ENCODE results near the gene CTXND2. TPM values are rescaled to one million over a fixed set of nuclear protein-coding genes. Genes with fewer than 3 reads are reported as not detected.

The CTXND2 gene
- polyA plus RNA-seq, 1 of the 3 experiments (the other 2 are of a cell fraction), result not detected

- Histone ChIP-seq H3K4me3 (ENCODE audit: low read depth in 2 of 2, low read length in 1 of 2) (no peak overlapping the region), H3K36me3 (replicated peaks in 1 of 2; ENCODE audit: control insufficient read depth in 1 of 2, insufficient read depth in 2 of 2, low read length in 1 of 2) (no peaks in the 10 kb centered on the region), H4K20me1 (ENCODE audit: insufficient read depth) (no peaks in the 10 kb centered on the region), H3K9ac (no peak overlapping the region), H3K27me3 (ENCODE audit: insufficient read depth) (no peaks in the 10 kb centered on the region), H3K27ac (ENCODE audit: low read depth in 2 of 2, low read length in 1 of 2) (no peak overlapping the region), H3K79me2 (ENCODE audit: insufficient read depth) (no peaks in the 10 kb centered on the region), H3F3A (replicated peaks; ENCODE audit: insufficient read depth) (no peaks in the 10 kb centered on the region), H3K9me3 (no peaks in the 10 kb centered on the region), H2AFZ (ENCODE audit: low read depth) (no peak overlapping the region), H3K9me2 (no peaks in the 10 kb centered on the region), H3K4me2 (no peak overlapping the region), H3K4me1 (ENCODE audit: control insufficient read depth in 1 of 2, insufficient read depth in 2 of 2, low read depth in 1 of 2, low read length in 1 of 2) (no peaks in the 10 kb centered on the region)
- no peak for DNase-seq
- ChIA-PET CTCF (interaction anchor here (3.0 kb wide), 1 partner anchor 15 kb away, joined by 10 read pairs; no protein-coding TSS in a partner anchor), POLR2A (no interaction called here)
- 70% methylated on average over 2 of the region's 2 CpGs for WGBS (ENCODE audit: low lambda C conversion rate)
- TF ChIP-seq, protein P1, sequence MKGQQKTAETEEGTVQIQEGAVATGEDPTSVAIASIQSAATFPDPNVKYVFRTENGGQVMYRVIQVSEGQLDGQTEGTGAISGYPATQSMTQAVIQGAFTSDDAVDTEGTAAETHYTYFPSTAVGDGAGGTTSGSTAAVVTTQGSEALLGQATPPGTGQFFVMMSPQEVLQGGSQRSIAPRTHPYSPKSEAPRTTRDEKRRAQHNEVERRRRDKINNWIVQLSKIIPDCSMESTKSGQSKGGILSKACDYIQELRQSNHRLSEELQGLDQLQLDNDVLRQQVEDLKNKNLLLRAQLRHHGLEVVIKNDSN (IDR thresholded peaks at IDR 0.05; ENCODE audit: borderline replicate concordance, low read depth), result no peak
- TF ChIP-seq RFX5 (IDR thresholded peaks at IDR 0.05; ENCODE audit: low read length) (no peak), SIN3A (IDR thresholded peaks at IDR 0.05; ENCODE audit: borderline replicate concordance, low read depth, low read length) (no peak), TCF12 (IDR thresholded peaks at IDR 0.05) (no peak), GATA2 (CRISPR knock-in tag; IDR thresholded peaks at IDR 0.05) (no peak), YY1 (IDR thresholded peaks at IDR 0.05; ENCODE audit: low read depth) (no peak), FOSL2 (IDR thresholded peaks at IDR 0.05; ENCODE audit: borderline replicate concordance, low read depth) (no peak), FOXM1 (IDR thresholded peaks at IDR 0.05; ENCODE audit: low read depth) (no peak), TAF1 (IDR thresholded peaks at IDR 0.05; ENCODE audit: borderline replicate concordance, low read depth, low read length) (no peak)
Measured at GRCh38 chr1:150906813-150907212, 19.9 kb downstream of the CTXND2 start.

- no peak overlapping the region for H3K9ac ChIP-seq
- no peak overlapping the region for H2AFZ ChIP-seq (ENCODE audit: low read depth)
- 59% methylated on average over 4 of the region's 4 CpGs for WGBS (ENCODE audit: low lambda C conversion rate)
- no peak overlapping the region for H3K27ac ChIP-seq (ENCODE audit: low read depth in 2 of 2, low read length in 1 of 2)
- H3F3A ChIP-seq (replicated peaks; ENCODE audit: insufficient read depth), result no peaks in the 10 kb centered on the region
- no peaks in the 10 kb centered on the region for H3K9me3 ChIP-seq
- no peak overlapping the region for H3K4me3 ChIP-seq (ENCODE audit: low read depth in 2 of 2, low read length in 1 of 2)
- CTCF ChIA-PET, result interaction anchor here (2.0 kb wide), 1 partner anchor 13 kb away, joined by 4 read pairs; no protein-coding TSS in a partner anchor
- no peak overlapping the region for H3K4me2 ChIP-seq
- H3K9me2 ChIP-seq, result no peaks in the 10 kb centered on the region
- POLR2A ChIA-PET, result no interaction called here
- TF ChIP-seq NFIC (IDR thresholded peaks at IDR 0.05; ENCODE audit: borderline replicate concordance) (no peak), RXRA (IDR thresholded peaks at IDR 0.05; ENCODE audit: borderline replicate concordance, low read depth) (no peak), REST (IDR thresholded peaks at IDR 0.05; ENCODE audit: low read depth, low read length) (no peak), TEAD4 (IDR thresholded peaks at IDR 0.05; ENCODE audit: borderline replicate concordance, insufficient read depth) (no peak), CHD2 (IDR thresholded peaks at IDR 0.05; ENCODE audit: low read length, partially characterized antibody) (no peak), EZH2phosphoT487 (IDR thresholded peaks at IDR 0.05; ENCODE audit: borderline replicate concordance, low read depth) (no peak), EP300 (IDR thresholded peaks at IDR 0.05; ENCODE audit: borderline replicate concordance in 1 of 2, low read depth in 1 of 2, low read length in 1 of 2) (no peak)
- TF ChIP-seq, protein P2, sequence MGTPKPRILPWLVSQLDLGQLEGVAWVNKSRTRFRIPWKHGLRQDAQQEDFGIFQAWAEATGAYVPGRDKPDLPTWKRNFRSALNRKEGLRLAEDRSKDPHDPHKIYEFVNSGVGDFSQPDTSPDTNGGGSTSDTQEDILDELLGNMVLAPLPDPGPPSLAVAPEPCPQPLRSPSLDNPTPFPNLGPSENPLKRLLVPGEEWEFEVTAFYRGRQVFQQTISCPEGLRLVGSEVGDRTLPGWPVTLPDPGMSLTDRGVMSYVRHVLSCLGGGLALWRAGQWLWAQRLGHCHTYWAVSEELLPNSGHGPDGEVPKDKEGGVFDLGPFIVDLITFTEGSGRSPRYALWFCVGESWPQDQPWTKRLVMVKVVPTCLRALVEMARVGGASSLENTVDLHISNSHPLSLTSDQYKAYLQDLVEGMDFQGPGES (IDR thresholded peaks at IDR 0.05; ENCODE audit: low read depth, low read length), result no peak
- no peaks in the 10 kb centered on the region for H3K36me3 ChIP-seq (replicated peaks in 1 of 2; ENCODE audit: control insufficient read depth in 1 of 2, insufficient read depth in 2 of 2, low read length in 1 of 2)
- DNase-seq, result no peak
- no peaks in the 10 kb centered on the region for H3K27me3 ChIP-seq (ENCODE audit: insufficient read depth)
- no peaks in the 10 kb centered on the region for H3K79me2 ChIP-seq (ENCODE audit: insufficient read depth)
- H4K20me1 ChIP-seq (ENCODE audit: insufficient read depth), result no peaks in the 10 kb centered on the region
- no peaks in the 10 kb centered on the region for H3K4me1 ChIP-seq (ENCODE audit: control insufficient read depth in 1 of 2, insufficient read depth in 2 of 2, low read depth in 1 of 2, low read length in 1 of 2)
Measured at GRCh38 chr1:150909585-150910180, 22.7 kb downstream of the CTXND2 start.
